CD4-positive, alpha-beta T cell (primary cell): ENCODE data around the gene TMEM87A. TPM values are rescaled to one million over a fixed set of nuclear protein-coding genes. Genes with fewer than 3 reads are reported as not detected.

Experiments used
- ATAC-seq: fragments of 200-7000 bp; cut with Tn5 transposase; one replicate; pipeline ENCODE4 v1.10.0; 2022; ENCODE audit warnings: mild to moderate bottlenecking; ENCODE audit not compliant: poor library complexity
- CTCF ChIA-PET: fragments of 350-600 bp; sonication (Branson Sonifier 250); formaldehyde crosslinking; loops from one replicate; lab custom pipeline; 2021; ENCODE audit warnings: antibody characterized with exemption, inconsistent platforms; lab: Charles Lee
- POLR2A ChIA-PET: fragments of 350-600 bp; sonication (Branson Sonifier 250); formaldehyde crosslinking; loops from one replicate; lab custom pipeline; 2021; ENCODE audit warnings: antibody characterized with exemption, inconsistent platforms; lab: Charles Lee
- DNase-seq, 14 experiments: peaks; one replicate each; pipeline ENCODE4 v3.0.0-alpha.2; 2013 to 2020; ENCODE audit warnings: mixed read lengths in 2 of 14
- H3K27ac ChIP-seq, 2 donors: one replicate each; pipeline versions ENCODE4 v1.5.1 to v1.7.0; 2013; ENCODE audit warnings: low read length in 2 of 2, low read depth in 1 of 2, mild to moderate bottlenecking in 1 of 2
- H3K27me3 ChIP-seq, 2 experiments: 1 replicate in 1 of 2; 2 replicates in 1 of 2; pipeline versions ENCODE4 v1.6.1 to v1.7.0; 2013; ENCODE audit warnings: low read length in 2 of 2, control low read depth in 1 of 2, mild to moderate bottlenecking in 1 of 2, moderate library complexity in 1 of 2; ENCODE audit not compliant: insufficient read depth in 2 of 2, control insufficient read depth in 1 of 2
- H3K36me3 ChIP-seq: one replicate; pipeline ENCODE4 v1.6.1; 2013; ENCODE audit warnings: low read length, control low read depth; ENCODE audit not compliant: insufficient read depth
- H3K4me1 ChIP-seq: one replicate; pipeline ENCODE4 v1.6.1; 2013; ENCODE audit warnings: low read length, control low read depth; ENCODE audit not compliant: insufficient read depth
- H3K4me3 ChIP-seq: one replicate; pipeline ENCODE4 v1.5.1; 2013; ENCODE audit warnings: mild to moderate bottlenecking, low read length, moderate library complexity
- H3K9me3 ChIP-seq, 2 experiments: 1 replicate in 1 of 2; 2 replicates in 1 of 2; pipeline versions ENCODE4 v1.6.1 to v1.7.0; 2013; ENCODE audit warnings: low read length in 2 of 2, mild to moderate bottlenecking in 2 of 2, control low read depth in 1 of 2, moderate library complexity in 1 of 2; ENCODE audit not compliant: control insufficient read depth in 1 of 2, insufficient read depth in 1 of 2
- H3K27ac Mint-ChIP-seq: one replicate; pipeline ENCODE4 v1.8.0; 2020; ENCODE audit warnings: mixed read lengths
- H3K27me3 Mint-ChIP-seq: one replicate; pipeline ENCODE4 v1.8.0; 2021; ENCODE audit warnings: mixed read lengths
- H3K36me3 Mint-ChIP-seq: one replicate; pipeline ENCODE4 v1.8.0; 2021; ENCODE audit warnings: low read depth, mixed read lengths
- H3K4me1 Mint-ChIP-seq: one replicate; pipeline ENCODE4 v1.8.0; 2021; ENCODE audit warnings: low read depth, mixed read lengths
- H3K4me3 Mint-ChIP-seq: one replicate; pipeline ENCODE4 v1.8.0; 2020; ENCODE audit warnings: mild to moderate bottlenecking, mixed read lengths
- H3K9me3 Mint-ChIP-seq: one replicate; pipeline ENCODE4 v1.8.0; 2020; ENCODE audit warnings: mixed read lengths
- CTCF ChIP-seq: fragments of 200-600 bp; IDR thresholded peaks from one replicate; pipeline ENCODE4 v1.8.0; 2022; ENCODE audit warnings: antibody characterized with exemption, mild to moderate bottlenecking
- intact Hi-C, 2 experiments: fragments of 100-400 bp; cut with DNase I in 1 of 2; cut with micrococcal nuclease in 1 of 2; formaldehyde crosslinking; loops; one replicate each; pipeline versions ENCODE4 v1.15.1 to v1.9.0; 2023 to 2025; cut with DNase I, micrococcal nuclease
- microRNA-seq: library from miRNA; unstranded; fragments of <30 nt; microRNA quantifications from one replicate; pipeline ENCODE4 v1.2.0, GENCODE V29; 2021; ENCODE audit warnings: borderline microRNAs expressed, borderline replicate concordance
- total RNA-seq, 174 experiments: library from RNA in 2 of 174; stranded (reverse) in 2 of 174; gene quantifications; one replicate each; pipeline ENCODE4 v1.2.3 and lab custom pipeline; 2021 to 2026

The TMEM87A gene
- total RNA-seq, 2 experiments from 2014 or later: 48.7 to 51.4 TPM

GRCh38 chr15:42165106-42165505 is 108.1 kb downstream of the TMEM87A start:
- POLR2A ChIA-PET: no interaction called here
- no peak overlapping the region for H3K27ac Mint-ChIP-seq
- H3K27me3 ChIP-seq: no peaks in the 10 kb centered on the region

GRCh38 chr15:42163947-42164550 is 109.2 kb downstream of the TMEM87A start:
- no peaks in the 10 kb centered on the region for H3K9me3 ChIP-seq
- H3K27ac ChIP-seq: no peak overlapping the region
- POLR2A ChIA-PET: no interaction called here
- DNase-seq (no peak), ATAC-seq (no peak)
- no peak overlapping the region for H3K4me3 ChIP-seq
- CTCF ChIA-PET: no interaction called here
- H3K36me3 ChIP-seq: peaks cover 97% of the 10 kb centered on the region
- H3K4me1 Mint-ChIP-seq: no peaks in the 10 kb centered on the region
- no peak for TF ChIP-seq CTCF
- no peak overlapping the region for H3K4me3 Mint-ChIP-seq
- no peaks in the 10 kb centered on the region for H3K27me3 Mint-ChIP-seq
- H3K36me3 Mint-ChIP-seq: peaks cover 94% of the 10 kb centered on the region
- H3K27me3 ChIP-seq: no peaks in the 10 kb centered on the region
- no peak overlapping the region for H3K27ac Mint-ChIP-seq
- no peaks in the 10 kb centered on the region for H3K4me1 ChIP-seq
- no peaks in the 10 kb centered on the region for H3K9me3 Mint-ChIP-seq
- intact Hi-C loops: no loop called here

More at GRCh38 chr15:42165106-42165505, 108.1 kb downstream of the TMEM87A start:
- H3K4me3 ChIP-seq: no peak overlapping the region
- DNase-seq (no peak), ATAC-seq (no peak)
- Mint-ChIP-seq H3K9me3 (no peaks in the 10 kb centered on the region), H3K36me3 (peaks cover 98% of the 10 kb centered on the region), H3K27me3 (no peaks in the 10 kb centered on the region), H3K4me1 (no peaks in the 10 kb centered on the region), H3K4me3 (no peak overlapping the region)
- TF ChIP-seq CTCF: no peak
- CTCF ChIA-PET: no interaction called here
- H3K27ac ChIP-seq: no peak overlapping the region
- H3K36me3 ChIP-seq: peaks cover 96% of the 10 kb centered on the region
- H3K9me3 ChIP-seq: no peaks in the 10 kb centered on the region
- H3K4me1 ChIP-seq: no peaks in the 10 kb centered on the region
- intact Hi-C loops: no loop called here

GRCh38 chr15:42163291-42163690 is 109.9 kb downstream of the TMEM87A start:
- intact Hi-C loops: no loop called here
- Mint-ChIP-seq H3K27me3 (no peaks in the 10 kb centered on the region), H3K27ac (no peak overlapping the region), H3K4me1 (no peaks in the 10 kb centered on the region), H3K9me3 (no peaks in the 10 kb centered on the region), H3K4me3 (no peak overlapping the region), H3K36me3 (peaks cover 88% of the 10 kb centered on the region)
- H3K36me3 ChIP-seq: peaks cover 91% of the 10 kb centered on the region
- H3K4me1 ChIP-seq: no peaks in the 10 kb centered on the region
- H3K27ac ChIP-seq: no peak overlapping the region
- DNase-seq (no peak), ATAC-seq (no peak)
- no peak overlapping the region for H3K4me3 ChIP-seq
- ChIA-PET POLR2A (no interaction called here), CTCF (no interaction called here)
- no peaks in the 10 kb centered on the region for H3K9me3 ChIP-seq
- H3K27me3 ChIP-seq: no peaks in the 10 kb centered on the region
- no peak for TF ChIP-seq CTCF

Small RNAs within 50 kb of the gene (microRNA-seq; reads per million reads assigned to microRNA genes)
- gene MIR627: 101 reads per million, percentile 65 among the genes with 10 or more reads in this experiment

Other genes starting within 250 kb of the TMEM87A start
- not detected for gene PLA2G4D, start 178.9 kb downstream of the TMEM87A start, total RNA-seq
- not detected for gene PLA2G4F, start 116.8 kb downstream of the TMEM87A start, total RNA-seq
- gene VPS39, start 65.1 kb downstream of the TMEM87A start, total RNA-seq: 10 to 100 TPM; 73.4 to 82.5 TPM
- gene GANC, start 232 bp downstream of the TMEM87A start, total RNA-seq: 10 to 100 TPM; 22.3 to 23.9 TPM
- gene CAPN3, start 86.1 kb upstream of the TMEM87A start, total RNA-seq: 1 to 10 TPM; 8.2 to 8.7 TPM
- gene ZNF106, start 217.7 kb upstream of the TMEM87A start, total RNA-seq: 10 to 100 TPM; 30.9 to 31.4 TPM
- gene SNAP23, start 222.2 kb upstream of the TMEM87A start, total RNA-seq: 10 to 100 TPM; 37.4 to 40.1 TPM